GM19351 (cell line): ENCODE data around the gene RNF217.
"Not testable (repeated sequence)": the region's sequence is repeated elsewhere in the genome, so short reads cannot be mapped to it uniquely, and the experiment has no call there.

Experiments
- ATAC-seq: cut with Tn5 transposase; IDR thresholded peaks from one replicate; pipeline ENCODE4 v1.9.1; 2021; ENCODE audit warnings: mild to moderate bottlenecking, moderate library complexity; ENCODE audit not compliant: unreplicated experiment

RNF217 gene

DNA sequence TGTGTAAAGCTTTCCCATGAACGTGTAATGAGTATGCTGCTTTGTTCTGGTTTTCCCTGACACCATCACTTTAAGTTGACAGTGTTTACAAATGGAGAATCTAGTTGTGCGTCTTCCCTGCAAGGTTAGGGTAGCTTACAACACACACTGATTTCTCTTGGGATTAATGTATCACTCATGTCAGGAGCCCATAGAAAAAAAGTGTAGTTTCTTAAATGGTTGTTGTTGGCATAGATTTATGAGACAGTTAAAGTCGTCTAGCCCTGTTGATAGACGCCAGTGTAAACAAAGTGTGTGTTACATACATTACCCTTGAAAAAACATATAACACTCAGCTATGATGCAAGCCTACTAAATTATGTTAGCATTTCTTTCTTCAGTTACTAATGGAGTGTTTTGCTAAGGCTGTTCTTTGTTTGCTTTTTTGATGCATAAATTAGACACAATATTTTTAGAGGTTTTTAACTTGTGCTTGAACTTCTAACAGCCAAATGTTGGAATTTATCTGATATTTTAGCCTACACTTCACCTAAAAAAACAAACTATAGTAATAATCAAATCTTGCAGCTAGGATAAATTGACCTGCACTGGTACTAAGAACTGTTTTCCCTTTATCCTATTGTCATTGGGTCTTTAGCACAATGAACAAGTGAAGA is 88.6 kb downstream of the RNF217 start:
- ATAC-seq: no peak

DNA sequence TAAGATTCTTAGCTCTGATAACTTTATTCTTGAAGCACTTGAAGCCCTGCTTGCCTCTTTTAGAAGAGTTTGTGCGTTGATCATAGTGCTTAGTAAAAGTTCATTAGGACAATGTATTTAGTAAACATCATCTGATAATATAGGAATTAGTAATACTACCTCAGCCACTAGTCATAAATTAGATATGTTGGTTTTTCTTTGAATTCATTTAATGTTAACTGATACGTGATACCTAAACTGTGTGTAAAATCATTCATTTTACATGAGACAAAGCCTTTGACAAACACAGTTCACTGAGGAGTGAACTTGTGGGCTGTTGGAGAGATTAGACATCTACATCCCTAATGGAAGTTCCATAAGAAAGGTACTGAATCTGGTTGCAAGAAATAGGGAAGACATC is 91.6 kb downstream of the RNF217 start:
- ATAC-seq: no peak

DNA sequence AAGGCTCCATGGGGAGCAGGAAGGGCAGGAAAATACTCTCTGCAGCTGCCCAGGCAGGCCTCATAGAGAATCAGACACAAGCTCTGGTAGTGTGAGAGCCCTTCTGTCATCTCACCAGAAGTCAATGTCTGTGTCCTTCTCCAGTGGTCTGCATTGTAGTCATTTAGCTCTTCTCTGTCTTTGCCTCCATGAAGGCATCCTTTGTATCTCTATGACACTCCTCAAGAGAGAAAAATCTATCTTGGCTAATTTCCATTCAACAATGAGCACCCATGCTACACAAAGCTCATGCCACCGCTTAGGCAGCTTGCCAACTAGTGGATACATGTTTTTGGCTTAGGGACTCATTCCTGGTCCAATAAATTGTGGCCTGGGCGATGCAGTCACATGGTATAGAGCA is 92.1 kb downstream of the RNF217 start:
- ATAC-seq: no peak

GRCh38 chr6:125057392-125058246 is 95.4 kb downstream of the RNF217 start:
- ATAC-seq: no peak

DNA sequence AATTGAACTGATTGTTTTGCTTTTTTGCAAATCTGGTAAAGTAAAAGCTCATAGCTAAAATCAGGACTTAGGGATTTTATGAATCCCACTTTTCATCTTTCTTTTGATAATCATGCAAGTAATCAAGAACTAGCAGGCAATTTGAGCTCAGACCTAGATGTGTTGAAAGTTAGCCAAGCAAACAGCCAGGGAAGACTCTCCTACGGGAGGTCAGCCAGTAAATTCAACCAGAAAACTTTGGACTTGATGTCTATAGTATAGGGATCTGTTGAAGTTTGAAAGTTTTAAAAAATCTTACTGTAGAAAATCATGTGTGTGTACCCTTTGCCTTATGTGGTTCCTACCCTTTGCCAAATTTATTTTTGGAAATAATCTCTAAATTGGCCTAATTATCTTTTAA is 96.3 kb downstream of the RNF217 start:
- no peak for ATAC-seq

DNA sequence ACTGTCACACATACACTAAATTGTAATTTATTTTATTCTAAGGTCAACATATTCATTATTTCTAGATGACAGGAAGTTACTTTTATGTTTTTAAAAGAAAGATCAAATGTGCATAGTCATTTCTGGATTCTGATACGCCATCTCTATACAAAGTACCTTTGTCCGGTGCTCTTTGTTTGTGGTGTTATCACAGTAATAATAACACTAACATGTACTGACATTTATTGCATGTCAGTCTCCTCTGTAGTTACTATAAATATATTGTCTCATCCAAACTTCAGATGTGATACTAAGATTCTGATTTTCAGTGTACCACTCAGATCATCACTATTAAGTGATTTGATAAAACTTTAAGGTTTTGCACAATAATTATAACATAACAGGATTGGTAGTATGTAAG is 101.1 kb downstream of the RNF217 start:
- ATAC-seq: no peak

DNA sequence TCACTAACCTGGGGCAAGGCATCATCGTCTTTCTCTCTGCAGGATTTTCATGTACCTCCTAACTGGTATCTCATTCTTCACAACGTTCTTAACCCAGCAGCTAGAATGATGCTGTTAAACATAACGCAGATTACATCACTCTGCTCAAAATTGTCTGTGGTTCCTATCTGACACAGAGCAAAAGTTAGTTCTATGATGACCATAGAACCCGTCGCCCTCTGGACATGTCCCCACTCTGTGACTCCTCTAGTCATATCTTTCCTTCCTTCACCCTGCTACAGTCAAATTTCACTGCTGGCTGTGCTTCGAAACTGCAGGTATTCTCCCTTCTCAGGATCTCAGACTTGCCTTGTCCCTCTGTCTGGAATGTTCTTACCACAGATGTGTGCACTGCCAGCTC is 103.9 kb downstream of the RNF217 start:
- no peak for ATAC-seq

- no peak for ATAC-seq
Measured at GRCh38 chr6:125066964-125067363, 104.7 kb downstream of the RNF217 start.

- no peak for ATAC-seq
Measured at GRCh38 chr6:125067552-125067951, 105.3 kb downstream of the RNF217 start.

- no peak for ATAC-seq
Measured at GRCh38 chr6:125073071-125073470, 110.8 kb downstream of the RNF217 start.

GRCh38 chr6:125074120-125074519 is 111.9 kb downstream of the RNF217 start:
- ATAC-seq: no peak

GRCh38 chr6:125075073-125075472 is 112.8 kb downstream of the RNF217 start:
- not testable (repeated sequence) for ATAC-seq

GRCh38 chr6:125075741-125076481 is 113.7 kb downstream of the RNF217 start:
- ATAC-seq: no peak

- ATAC-seq: no peak
Measured at GRCh38 chr6:125076482-125076742, 114.2 kb downstream of the RNF217 start.

GRCh38 chr6:125077453-125077852 is 115.2 kb downstream of the RNF217 start:
- no peak for ATAC-seq

GRCh38 chr6:125078602-125079321 is 116.5 kb downstream of the RNF217 start:
- no peak for ATAC-seq

- no peak for ATAC-seq
Measured at GRCh38 chr6:125082908-125083683, 120.9 kb downstream of the RNF217 start.

DNA sequence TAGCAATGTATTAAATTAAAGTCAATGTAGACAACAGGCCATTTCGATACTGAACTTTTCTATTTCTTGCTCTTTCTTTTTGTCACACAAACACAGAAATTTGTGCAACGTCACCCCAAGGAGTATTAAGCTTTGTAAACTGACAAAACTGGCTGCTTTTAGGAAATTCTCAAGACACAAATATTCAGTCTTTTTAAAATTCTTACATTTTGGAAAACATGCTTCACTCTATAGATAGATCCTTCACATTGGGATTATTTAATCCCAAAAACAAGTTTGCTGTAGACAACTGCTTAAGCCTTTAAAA is 121.4 kb downstream of the RNF217 start:
- ATAC-seq: no peak

DNA sequence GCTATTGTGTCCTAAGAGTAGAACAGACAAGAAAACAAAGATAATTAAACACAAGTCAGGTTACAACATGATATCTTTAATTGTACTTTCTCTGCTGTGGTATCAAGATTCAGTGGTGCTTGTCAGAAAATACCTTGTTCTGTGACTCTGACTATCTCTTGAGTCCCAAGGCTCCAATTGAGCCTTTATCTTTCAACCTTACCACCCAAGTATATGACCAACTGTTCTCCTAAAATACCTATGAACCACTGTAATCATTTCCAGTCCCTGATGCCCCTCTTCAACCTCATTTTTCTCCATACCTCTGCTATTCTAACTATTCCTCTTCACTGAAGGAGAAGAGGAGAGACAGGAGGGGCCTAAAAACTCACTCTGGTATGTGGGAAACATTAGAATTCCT is 124.5 kb downstream of the RNF217 start:
- ATAC-seq: no peak

DNA sequence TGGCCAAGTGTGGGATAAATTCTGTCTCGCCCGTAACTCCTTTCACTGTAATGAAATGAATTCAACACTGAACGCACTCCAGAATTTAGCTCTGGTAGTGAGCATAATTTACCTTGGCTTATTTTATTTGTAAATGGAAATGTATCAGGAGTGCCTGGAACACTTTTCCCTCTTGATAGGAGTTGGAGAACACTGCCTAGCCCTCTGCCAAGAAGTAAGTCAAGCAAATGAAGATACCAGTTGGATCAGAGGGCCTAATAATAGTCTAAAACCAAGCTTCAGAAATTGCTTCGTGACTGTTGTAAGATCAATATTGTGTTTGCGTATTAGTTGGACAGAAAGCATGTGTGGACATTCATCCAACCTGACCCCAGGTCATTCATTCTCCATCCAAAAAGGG is 126.7 kb downstream of the RNF217 start:
- no peak for ATAC-seq

DNA sequence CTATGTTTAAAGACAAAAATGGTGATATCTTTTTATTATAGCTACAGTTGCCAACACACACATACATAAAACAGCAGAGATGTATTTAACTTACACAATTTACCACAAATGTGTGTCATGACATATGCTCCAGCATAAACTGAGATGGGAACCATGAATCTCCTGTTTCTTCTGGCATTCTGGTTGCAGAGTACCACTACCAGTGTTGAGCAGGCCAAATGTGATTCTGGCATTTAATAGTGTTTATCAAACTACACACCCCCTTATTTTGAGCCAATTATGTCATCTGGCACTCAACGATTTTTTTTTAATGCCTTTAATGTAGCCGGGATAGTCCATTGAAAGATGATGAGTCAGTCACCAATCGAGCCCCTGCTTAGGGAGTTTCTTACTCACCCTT is 132.3 kb downstream of the RNF217 start:
- ATAC-seq: no peak
